NCI-H2107 treated with DMSO at 0.1 percent for 48 hours (cell line): ENCODE results near the gene ASGR1.
A peak's percentile ranks its signal among the peaks of the same experiment; 100 is the strongest.

ENCODE experiments used
- DNase-seq: peaks from one replicate; lab custom pipeline; 2025; ENCODE audit not compliant: unreplicated experiment; lab: John Stamatoyannopoulos, UW

The ASGR1 gene

DNA sequence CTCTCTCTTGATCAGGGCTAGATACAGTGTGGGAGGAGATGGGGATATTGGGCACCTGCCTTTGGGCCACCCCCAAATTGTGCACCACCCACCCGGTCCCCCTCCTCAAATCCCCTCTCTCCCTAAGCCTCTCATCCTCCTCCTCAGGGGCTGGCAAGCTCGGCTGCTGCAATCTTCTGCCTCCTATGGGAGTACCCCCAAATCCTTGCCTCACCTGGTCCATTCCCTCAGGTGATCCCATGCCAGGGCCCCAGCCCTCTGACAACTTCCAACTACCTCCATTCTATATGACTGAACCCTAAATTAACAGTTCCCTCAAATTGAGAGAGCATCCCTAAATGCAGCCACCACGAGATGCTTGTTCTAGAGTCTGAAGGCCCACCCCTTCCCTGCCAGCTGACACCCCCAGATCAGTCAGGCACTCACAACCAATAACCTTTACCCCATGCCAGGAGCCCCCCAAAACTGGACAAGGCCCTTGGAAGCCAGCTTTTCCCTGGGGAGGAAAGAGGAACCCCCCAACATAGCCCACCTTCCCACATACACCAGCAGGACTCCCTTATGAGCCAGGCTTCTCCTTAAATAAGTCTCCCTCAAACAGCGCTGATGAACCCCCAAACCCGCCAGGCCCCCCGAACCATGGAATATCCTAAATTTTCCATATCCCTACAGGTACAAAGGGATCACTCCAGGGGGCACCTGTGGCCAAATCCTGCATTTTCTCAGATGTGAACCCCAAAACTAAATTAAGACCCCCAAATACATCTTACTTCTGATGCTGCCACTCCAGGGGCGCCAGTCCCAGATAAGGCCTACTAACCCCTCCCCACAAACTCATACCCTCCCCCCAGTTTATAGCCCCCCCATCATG lies 37.3 kb upstream of the ASGR1 start:
- no peak for DNase-seq

DNA sequence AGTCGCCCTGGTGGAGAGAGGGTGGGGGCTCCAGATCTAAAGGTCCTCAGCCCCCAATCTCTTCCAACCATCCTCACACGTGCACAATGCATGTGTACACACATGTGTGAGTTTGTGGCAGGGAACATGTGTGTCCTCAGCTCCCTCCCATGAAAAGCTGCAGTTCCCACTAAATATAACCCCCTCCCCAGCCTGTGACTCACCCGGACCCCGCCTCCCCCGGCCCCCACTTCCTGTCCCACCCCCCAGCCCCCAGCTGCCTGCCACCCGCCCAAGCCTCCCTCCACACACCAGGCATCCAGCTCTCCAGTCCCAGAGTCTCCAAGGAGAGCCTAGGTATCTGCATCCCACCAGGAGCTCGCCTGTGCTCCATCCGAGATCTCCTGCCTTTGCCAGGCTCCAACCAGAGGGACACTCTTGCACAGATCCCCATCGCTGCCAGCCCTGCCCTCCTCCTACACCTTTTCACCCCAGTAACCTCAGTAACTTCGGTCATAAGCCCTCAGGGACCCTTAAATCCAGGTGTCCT lies 36.5 kb upstream of the ASGR1 start:
- DNase-seq = no peak

DNA sequence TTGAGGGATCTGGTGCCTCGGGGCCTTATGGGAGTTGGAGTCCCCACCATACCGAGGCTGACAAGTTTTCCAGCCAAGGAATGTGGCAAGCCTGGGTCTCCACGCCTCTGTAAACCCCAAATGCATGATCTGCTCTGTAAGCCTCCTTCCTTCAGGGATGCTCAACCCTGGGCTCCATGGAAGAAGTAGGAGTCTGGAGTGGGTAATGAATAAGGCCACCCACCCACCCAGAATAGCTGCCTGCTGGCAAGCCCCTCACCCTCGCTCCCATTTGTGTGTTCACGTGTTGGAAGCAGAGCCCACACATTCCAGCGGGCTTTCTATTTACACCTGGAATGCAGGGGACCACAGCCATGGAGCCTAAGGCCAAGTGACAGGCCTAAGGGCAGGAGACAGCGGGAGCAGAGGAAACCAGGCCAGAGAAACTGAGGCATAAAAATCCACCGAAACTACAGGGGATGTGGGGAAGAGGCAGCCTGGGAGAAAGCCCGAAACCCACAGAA lies 36.0 kb upstream of the ASGR1 start:
- no peak for DNase-seq

DNA sequence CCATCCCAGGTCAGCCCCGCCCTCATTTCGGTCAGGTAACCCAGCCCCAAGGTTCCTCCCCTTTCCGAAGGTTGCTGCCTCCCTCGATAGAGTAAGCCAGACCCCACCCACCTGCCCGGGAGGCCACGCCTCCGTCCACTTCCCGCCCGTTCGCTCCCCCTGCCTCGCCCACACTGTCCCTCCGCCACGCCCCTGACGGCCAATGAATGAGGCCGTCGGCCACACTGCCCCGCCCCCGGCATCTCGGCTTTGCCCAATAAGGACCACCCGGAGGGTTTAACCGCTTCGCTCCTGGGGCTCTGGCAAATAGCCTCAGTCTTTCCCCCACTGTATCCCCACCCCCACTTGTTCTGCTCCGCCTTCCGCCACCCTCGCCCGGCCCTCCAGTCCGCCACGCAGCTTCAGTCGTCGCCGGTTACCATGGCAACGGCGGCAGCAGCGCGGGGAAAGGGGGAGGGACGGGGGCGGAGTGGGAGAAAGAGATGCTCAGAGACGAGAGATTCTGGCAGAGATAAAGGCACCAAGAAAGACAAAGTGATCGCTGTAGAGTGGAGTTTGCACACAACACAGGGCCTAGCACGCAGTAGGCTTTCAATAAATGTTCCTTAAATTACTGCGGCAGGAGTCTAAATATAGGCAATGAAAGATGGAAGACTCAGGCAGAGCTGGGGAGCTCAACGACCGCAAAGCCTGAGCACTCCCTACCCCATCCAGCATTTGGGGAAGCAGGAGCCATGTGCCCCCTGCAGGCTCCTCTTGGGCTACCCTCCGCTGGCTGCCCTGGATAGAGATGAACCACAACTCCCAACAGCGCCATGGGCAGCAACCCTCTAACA lies 35.3 kb upstream of the ASGR1 start:
- peak; percentile 70 for DNase-seq

DNA sequence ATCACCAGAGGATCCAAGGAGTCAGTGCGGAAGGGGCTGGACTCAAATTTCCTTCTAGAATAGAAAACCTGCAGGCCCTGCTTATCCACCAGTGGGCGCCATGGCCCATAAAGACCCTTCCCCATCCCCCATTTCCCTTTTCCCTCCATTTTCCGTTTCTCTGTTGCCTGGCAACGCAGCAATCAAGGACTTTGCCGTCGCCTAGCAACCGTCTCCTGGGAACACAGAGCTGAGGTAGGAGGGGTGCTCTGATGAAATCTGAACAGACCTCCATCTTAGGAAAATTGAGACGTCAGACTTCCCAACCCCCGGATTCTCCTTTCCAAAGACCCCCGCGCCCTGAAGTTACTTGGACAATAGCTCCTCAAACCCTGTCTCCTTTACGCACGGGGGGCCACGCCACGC lies 34.7 kb upstream of the ASGR1 start:
- peak; percentile 47 for DNase-seq

DNA sequence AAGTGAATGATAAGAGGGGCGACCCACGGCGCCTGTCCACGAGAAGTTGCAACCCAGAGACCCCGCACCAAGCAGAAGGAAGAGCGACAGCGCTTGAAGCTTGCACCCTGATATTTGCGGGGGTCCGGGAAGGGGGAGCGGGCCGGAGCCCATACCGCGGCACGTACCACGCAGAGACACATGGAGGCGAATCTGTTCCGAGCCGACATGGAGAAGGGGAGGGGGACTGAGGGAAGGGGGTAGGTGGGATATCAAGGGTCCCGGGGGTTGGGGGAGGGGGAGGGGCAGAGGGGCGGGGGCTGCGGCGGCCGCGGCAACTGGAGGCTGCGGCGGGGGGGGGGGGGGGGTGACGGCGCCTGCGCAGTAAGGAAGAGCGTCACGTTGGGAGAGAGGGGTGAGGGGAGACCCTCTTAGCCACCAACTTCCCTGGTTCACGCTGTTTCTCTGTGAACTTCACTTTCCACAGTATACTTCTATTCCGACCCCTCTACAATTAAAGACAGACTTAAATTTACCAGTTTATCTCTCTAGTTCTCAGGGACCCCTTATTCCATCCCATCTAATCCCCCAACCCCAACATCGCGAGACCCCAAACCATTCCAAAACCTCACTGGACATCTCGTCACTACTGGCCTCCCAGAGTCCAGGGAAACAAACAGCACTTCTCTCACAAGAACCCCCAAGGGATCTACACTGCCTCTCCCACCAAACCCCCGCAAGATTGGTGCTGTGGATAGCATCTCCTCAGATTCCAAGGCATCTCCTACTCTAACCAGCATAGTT lies 32.5 kb upstream of the ASGR1 start:
- no peak for DNase-seq

DNA sequence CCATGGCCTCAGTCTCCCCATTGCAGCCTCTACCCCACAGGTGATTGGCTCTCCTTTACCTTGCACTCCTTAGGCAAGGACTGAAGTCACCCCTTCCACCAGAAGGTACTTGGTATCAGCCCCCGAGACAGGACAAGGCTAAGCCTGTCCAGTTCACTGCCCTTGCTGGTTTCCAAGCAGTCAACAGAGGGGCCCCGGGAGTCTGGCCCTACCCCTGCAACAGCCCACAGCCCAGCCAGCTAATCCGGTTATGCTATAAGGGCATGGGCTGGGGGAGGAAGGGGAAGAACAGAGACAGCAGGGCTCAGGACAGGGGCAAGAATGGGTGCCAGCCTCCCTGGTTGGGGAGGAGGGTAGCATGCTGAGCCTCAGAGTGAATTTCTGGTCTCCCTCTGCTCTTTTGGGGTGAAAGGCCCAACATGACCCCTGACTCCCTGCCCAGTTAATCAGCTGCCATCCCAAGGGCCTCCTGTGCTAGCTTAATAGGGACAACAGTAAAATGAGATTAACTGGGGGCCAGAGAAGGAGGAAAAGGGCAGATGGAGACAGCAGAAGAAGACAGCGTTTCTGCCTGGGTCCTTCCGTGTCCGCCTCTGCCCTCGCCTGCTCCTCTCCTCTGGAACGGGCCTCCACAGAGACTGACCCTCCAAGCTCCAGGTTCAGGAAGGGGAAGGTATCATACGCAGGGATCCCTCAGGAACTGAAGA lies 29.7 kb upstream of the ASGR1 start:
- no peak for DNase-seq

DNA sequence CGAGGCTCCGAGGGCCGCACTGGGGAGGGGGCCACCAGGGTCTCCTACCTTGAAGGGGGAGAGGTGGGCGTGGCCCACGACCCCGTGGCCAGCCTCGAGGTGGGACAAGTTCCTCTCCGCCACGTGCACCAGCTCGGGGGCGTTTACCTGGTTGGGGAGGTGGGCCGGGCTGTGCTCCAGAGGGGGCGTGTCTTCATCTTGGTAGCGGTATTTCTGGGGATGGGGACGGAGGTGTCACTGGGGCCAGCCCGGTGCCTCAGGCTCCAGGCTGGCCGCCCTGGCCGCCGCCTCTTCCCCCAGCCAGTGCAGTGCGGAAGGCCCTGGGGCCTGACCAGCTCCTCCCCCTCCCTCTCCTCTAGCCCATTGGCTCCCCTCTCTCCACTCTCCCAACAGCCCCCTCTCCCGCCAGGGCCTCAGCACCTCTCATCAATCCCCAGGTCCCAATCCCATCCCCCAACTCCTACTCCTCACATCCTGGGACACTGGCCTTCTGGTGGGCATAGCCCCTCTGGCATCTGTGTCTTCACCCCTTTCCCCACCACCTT lies 28.9 kb upstream of the ASGR1 start:
- no peak for DNase-seq

DNA sequence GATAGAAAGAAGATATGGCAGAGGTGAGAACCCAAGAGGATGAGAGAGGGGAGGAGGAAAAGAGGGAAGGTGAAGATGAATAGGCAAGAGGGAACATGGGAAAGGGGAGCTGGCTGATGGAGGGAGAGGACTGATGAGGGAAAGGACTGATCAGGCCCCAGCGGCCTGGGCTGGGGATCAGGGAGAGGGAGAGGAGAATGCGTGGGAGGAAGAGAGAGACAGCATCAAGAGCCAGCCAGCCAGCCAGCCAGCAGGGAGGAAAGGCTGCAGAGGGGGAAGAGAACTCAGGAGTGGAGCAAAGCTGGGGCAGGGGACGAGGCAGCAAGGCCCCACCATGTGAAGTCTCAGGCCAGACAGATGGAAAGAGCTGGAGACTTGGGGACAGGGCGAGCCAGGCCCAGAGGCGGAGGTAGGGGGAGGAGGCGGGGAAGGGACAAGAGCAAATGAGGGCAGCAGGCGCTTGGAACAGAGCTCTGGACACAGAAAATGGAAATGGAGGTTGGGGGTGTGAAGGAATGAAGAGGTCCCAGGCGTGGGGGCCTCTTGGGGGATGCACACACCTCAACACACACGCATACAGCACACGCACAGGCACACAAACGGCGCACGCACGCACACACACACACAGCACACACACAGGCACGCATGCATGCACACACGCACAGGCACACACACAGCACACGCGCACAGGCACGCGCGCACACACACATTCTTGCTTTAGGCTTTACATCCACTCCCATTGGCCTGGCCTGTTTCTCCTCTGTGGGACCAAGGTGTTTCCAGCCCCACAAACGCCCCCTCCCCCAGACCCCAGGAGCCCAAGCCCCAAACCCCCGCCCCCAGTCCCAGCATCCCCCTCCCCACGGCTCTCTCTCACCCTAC lies 28.2 kb upstream of the ASGR1 start:
- DNase-seq = no peak

DNA sequence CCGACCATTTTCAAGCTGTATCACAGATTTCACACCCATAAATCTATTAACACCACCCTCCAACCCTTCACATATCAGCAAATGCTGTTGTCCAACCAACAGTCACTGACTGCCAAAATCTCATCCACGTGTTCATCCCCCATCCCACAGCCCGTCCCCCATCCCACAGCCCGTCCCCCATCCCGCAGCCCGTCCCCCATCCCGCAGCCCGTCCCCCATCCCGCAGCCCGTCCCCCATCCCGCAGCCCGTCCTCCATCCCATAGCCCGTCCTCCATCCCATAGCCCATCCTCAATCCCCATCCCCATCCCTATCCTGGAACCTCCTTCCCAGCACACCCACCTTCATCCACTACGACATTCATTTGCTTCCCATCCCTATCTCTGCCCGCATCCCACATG lies 26.4 kb upstream of the ASGR1 start:
- DNase-seq = no peak

DNA sequence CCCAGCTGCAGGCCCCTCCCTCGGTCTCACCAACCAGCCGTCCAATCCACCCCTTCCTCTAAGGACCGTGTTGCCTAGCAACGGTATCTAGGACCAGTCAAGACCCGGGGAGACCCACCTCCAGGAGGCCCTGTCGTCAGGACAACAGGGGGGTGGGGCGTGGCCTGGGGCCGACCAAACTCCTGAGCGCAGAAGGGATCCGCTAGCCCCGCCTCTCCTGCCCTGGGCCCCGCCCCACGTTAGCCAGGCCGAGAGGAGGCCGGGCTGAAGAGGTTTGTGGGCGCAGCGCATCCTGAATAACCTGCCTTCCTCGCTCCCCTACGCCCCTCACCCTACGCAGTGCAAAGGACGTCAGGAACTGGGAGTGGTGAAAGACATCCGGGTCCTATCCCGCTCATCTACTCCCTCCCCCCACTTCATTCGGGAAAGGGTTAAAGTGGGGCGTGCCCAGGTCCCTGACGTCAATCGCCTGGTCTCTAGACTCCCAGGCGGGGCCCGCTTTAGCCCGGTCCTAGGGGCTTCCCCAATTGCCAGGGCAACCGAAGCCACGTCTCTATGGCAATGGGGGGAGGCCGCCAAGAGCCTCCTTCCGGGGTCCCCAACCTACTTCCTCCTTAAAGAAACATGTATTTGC lies 25.8 kb upstream of the ASGR1 start:
- peak; percentile 33 for DNase-seq

DNA sequence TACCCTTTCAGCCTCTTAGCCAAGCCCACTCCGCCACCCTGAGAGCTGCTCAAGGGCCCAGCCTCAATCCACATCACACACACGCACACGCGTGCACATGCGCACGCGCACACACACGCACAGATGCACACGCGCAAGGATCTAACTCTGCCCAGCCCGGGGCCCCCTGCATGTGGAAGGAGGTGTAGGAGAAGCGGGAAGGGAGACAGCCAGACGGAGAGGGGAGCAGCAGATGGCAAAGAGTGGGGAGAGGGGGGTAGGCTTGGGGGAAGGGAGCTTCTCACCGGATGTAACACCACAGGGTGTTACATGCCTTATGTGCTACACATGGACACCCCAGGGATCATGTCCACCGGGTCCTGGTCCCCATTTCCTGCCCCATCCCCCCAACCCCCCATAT lies 25.2 kb upstream of the ASGR1 start:
- no peak for DNase-seq

DNA sequence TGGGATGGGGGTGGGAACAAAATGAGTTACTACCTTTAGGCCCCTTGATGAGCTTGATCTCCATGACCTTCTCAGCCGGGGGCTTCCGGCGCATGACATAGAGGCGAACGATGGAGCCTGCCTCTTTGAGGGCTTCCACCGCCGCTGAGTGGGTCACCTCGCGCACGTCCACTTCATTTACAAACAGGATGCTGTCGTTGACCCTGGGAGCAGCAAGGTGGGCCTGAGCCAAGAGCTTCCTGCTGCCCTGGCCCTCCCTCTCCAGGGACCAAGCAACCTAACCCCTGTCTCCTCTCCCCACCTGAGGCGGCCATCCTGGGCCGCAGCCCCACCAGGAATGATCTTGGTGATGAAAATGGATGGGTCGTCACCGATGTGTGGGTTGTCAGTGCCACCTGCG lies 24.2 kb upstream of the ASGR1 start:
- DNase-seq = no peak

DNA sequence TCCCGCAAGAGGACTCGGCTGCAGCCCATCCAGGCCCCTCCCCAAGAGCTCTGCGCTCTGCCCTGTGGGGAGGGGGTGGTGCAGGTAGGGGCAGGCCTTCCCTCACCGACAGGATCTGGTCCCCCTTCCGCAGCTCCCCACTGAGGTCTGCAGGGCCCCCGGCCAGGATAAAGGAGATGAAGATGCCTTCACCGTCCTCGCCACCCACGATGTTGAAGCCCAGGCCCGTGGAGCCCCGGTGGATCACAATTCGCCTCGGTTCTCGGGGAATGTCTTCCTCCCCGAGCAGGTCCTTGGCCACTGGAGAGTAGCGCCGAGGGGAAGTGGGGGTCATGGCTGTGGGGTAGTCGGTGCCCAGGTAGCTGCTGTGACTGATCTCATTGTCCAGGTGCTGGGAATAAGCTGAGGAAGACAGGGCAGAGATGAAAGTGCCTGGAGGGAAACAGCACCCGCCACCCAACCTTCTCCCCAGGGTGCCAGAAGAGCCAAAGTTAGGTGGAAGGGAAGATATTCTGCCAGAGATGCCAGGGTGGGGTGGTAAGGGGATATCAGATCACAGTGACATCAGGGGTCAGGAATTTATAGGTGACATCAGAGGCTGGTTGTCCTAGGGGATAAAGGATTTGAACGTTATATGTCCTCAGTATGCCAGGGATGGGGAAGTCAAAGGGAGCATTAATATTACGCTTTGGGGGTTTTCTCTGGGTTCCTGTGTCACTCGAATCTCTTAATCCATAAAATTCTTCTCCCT lies 17.7 kb upstream of the ASGR1 start:
- no peak for DNase-seq

DNA sequence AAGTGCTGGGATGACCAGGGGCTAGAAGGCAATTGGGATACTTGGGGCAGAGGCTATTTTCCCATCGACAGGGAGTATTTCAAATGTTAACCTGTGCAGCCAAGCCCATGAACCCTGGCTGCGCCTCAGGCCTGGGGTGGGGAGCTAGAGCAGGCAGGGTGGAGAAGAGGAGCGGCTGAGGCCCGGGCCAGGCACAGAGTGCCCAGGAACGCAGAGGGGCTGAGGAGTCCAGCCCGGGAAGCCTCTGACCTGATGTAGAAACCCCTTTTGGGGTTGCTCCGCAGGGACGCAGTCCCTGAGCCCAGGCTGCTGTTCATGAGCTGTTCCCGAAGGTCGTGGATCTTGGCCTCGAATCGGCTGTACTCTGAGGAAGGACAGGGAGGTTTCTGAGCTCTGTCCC lies 16.8 kb upstream of the ASGR1 start:
- DNase-seq = no peak

DNA sequence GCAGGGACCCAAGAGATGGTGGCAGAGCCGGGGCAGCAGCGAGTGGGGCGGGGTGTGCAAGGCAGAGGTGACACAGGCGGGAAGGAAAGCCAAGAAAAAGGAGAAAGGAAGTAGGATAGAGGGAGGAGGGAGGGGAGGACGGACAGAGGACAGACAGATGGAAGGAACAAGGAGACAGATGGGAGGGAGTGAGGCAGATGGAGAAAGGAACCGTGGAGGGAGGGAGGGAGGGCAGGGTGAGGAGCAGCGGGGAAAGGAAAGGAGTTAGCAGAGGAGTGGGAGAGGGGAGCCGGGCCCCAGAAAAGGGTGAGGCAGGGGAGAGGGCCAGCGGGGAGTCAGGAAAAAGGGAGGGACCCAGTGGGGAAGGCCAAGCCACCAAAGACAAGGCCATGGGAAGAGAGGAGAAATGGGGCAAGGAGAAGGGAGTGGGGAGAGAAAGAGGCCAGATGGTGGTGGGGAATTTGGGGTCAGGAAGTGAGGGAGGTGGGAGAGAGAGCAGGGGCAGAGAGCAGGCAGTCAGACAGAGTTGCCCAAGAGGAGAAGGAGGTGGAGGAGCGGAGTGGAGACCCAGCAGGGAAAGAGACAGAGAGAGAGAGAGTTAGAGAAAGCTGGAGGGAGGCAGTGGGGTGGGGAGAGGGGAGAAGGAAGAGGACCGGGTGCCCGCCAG lies 13.2 kb upstream of the ASGR1 start:
- no peak for DNase-seq

DNA sequence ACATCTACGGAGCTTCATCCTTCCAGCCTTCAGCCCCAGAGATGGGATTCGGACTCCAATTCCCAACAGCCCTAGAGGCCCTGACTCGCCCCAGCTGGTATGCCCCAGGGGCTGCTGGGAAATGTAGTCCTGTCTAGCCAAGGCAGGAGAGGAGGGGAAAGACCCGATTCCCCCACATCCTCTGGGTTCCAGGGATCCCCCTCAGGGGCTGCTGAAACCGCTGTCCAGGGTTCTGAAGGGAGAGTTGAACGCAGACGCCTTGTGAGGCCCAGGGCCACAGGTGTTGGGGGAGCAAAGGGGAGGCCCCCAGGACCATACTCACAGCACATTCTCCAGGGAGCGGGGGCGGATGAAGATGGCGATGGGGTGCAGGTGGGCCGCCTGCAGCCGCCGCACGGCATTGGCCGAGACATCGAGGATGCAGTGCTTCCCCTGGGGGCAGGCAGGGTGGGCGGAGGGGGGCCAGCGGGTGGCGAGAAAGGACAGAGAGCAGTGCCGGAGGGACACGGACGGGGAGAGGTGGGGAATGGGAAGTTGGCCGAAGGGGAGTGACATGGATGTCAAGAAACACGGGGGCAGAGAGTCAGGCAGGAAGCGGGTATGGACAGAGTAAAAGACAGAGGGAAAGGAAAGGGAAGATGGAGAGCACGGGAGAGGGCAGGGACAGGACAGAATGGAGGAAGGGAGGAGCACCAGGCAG lies 12.6 kb upstream of the ASGR1 start:
- DNase-seq = no peak
